OCI-LY1 (cell line): ENCODE measurements around the gene LRRIQ3.

ENCODE experiments used
- CTCF ChIP-seq: fragments of 200-600 bp; sonication (generic), shearing (Covaris generic); IDR thresholded peaks from 2 replicates; pipeline ENCODE4 v1.5.1; 2017; ENCODE audit warnings: mild to moderate bottlenecking, antibody characterized with exemption, low read length, moderate library complexity, mixed read lengths
- EZH2 ChIP-seq: fragments of 200-600 bp; sonication (generic), shearing (Covaris generic); IDR thresholded peaks from 2 replicates; pipeline ENCODE4 v1.8.0; 2017; ENCODE audit warnings: borderline replicate concordance, mixed run types, mild to moderate bottlenecking, antibody characterized with exemption, low read length, moderate library complexity, mixed read lengths

- TF ChIP-seq CTCF (no peak), EZH2 (no peak)
Observed at GRCh38 chr1:74245168-74245772, 47.3 kb upstream of the LRRIQ3 start.
